Measurements from ENCODE around the gene ZNF281.

DNA sequence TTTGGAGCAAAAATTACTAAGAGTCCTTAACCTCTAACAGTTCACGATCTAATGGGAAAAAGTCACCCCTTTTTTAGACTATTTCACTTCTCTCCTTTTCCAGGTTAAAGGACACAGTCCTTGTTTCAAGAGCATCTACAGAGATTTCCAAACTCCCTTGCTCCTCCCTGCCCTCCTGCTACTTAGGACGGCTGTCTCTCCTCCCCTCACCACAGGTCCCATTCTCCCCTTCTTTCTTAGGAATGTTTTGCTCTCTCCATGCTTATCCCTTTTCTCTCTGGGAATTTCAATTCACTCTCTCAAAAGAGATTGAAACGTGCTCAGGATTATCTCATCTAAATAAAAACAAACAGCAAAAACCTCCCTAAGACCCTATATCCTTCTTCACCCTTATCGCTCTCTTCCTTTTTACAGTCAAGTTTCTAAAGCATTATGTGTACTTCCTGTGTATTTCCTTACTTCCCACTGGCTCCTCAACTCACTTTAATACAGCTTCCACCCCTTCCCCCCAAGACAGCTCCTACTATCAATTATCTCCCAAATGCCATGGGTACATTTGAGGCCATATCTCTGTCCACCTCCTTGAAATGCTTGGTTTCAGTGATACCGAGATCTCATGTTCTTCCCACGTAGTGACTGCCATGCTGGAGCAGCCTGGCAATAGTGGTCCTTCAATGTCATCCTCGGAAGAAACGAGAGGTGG lies 43.2 kb upstream of the ZNF281 start:
- TF ChIP-seq ESRRA (IDR thresholded peaks at IDR 0.05; ENCODE audit: borderline replicate concordance, low read length): no peak
- TF ChIP-seq, protein P1, sequence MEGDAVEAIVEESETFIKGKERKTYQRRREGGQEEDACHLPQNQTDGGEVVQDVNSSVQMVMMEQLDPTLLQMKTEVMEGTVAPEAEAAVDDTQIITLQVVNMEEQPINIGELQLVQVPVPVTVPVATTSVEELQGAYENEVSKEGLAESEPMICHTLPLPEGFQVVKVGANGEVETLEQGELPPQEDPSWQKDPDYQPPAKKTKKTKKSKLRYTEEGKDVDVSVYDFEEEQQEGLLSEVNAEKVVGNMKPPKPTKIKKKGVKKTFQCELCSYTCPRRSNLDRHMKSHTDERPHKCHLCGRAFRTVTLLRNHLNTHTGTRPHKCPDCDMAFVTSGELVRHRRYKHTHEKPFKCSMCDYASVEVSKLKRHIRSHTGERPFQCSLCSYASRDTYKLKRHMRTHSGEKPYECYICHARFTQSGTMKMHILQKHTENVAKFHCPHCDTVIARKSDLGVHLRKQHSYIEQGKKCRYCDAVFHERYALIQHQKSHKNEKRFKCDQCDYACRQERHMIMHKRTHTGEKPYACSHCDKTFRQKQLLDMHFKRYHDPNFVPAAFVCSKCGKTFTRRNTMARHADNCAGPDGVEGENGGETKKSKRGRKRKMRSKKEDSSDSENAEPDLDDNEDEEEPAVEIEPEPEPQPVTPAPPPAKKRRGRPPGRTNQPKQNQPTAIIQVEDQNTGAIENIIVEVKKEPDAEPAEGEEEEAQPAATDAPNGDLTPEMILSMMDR (IDR thresholded peaks at IDR 0.05): no peak
- TF ChIP-seq CHD4 (IDR thresholded peaks at IDR 0.05; ENCODE audit: borderline replicate concordance): no peak
- no peak for TF ChIP-seq POLR2A (IDR thresholded peaks at IDR 0.05; ENCODE audit: low read length)
- TF ChIP-seq, protein P2, sequence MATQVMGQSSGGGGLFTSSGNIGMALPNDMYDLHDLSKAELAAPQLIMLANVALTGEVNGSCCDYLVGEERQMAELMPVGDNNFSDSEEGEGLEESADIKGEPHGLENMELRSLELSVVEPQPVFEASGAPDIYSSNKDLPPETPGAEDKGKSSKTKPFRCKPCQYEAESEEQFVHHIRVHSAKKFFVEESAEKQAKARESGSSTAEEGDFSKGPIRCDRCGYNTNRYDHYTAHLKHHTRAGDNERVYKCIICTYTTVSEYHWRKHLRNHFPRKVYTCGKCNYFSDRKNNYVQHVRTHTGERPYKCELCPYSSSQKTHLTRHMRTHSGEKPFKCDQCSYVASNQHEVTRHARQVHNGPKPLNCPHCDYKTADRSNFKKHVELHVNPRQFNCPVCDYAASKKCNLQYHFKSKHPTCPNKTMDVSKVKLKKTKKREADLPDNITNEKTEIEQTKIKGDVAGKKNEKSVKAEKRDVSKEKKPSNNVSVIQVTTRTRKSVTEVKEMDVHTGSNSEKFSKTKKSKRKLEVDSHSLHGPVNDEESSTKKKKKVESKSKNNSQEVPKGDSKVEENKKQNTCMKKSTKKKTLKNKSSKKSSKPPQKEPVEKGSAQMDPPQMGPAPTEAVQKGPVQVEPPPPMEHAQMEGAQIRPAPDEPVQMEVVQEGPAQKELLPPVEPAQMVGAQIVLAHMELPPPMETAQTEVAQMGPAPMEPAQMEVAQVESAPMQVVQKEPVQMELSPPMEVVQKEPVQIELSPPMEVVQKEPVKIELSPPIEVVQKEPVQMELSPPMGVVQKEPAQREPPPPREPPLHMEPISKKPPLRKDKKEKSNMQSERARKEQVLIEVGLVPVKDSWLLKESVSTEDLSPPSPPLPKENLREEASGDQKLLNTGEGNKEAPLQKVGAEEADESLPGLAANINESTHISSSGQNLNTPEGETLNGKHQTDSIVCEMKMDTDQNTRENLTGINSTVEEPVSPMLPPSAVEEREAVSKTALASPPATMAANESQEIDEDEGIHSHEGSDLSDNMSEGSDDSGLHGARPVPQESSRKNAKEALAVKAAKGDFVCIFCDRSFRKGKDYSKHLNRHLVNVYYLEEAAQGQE (IDR thresholded peaks at IDR 0.05): no peak
- no peak for TF ChIP-seq POLR2AphosphoS2 (conservative IDR thresholded peaks at IDR 0.05; ENCODE audit: low read length)
- TF ChIP-seq EP300 (IDR thresholded peaks at IDR 0.05): no peak
- TF ChIP-seq RNF2 (IDR thresholded peaks at IDR 0.05; ENCODE audit: borderline replicate concordance, low read depth): no peak
- no peak for TF ChIP-seq ZSCAN20 (CRISPR knock-in tag; IDR thresholded peaks at IDR 0.05)
- TF ChIP-seq, protein P3, sequence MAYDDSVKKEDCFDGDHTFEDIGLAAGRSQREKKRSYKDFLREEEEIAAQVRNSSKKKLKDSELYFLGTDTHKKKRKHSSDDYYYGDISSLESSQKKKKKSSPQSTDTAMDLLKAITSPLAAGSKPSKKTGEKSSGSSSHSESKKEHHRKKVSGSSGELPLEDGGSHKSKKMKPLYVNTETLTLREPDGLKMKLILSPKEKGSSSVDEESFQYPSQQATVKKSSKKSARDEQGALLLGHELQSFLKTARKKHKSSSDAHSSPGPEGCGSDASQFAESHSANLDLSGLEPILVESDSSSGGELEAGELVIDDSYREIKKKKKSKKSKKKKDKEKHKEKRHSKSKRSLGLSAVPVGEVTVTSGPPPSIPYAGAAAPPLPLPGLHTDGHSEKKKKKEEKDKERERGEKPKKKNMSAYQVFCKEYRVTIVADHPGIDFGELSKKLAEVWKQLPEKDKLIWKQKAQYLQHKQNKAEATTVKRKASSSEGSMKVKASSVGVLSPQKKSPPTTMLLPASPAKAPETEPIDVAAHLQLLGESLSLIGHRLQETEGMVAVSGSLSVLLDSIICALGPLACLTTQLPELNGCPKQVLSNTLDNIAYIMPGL (CRISPR knock-in tag; IDR thresholded peaks at IDR 0.05; ENCODE audit: borderline replicate concordance): no peak
- TF ChIP-seq HDAC2 (IDR thresholded peaks at IDR 0.05): no peak
- TF ChIP-seq, protein P4, sequence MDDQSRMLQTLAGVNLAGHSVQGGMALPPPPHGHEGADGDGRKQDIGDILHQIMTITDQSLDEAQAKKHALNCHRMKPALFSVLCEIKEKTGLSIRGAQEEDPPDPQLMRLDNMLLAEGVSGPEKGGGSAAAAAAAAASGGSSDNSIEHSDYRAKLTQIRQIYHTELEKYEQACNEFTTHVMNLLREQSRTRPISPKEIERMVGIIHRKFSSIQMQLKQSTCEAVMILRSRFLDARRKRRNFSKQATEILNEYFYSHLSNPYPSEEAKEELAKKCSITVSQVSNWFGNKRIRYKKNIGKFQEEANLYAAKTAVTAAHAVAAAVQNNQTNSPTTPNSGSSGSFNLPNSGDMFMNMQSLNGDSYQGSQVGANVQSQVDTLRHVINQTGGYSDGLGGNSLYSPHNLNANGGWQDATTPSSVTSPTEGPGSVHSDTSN (IDR thresholded peaks at IDR 0.05): no peak
- no peak for TF ChIP-seq HOXA7 (CRISPR knock-in tag; IDR thresholded peaks at IDR 0.05)
- TF ChIP-seq RAD21 (conservative IDR thresholded peaks at IDR 0.05 in 1 of 2, IDR thresholded peaks at IDR 0.05 in 1 of 2): no peak

Data from A549 (cell line).